ENCODE measurements around the gene PRCD.

PRCD gene

GRCh38 chr17:76498876-76499251 lies 41.0 kb upstream of the PRCD start:
- DNase-seq (ENCODE audit: extremely low read depth, insufficient read length) = peak; percentile 69
- H3K4me3 ChIP-seq (replicated peaks; ENCODE audit: low read depth, low read length) = peak overlapping the region; percentile 93
- no peak for TF ChIP-seq CTCF (IDR thresholded peaks at IDR 0.05; ENCODE audit: insufficient read depth, low read length, poor library complexity, severe bottlenecking)

GRCh38 chr17:76499267-76499667 lies 40.6 kb upstream of the PRCD start:
- no peak for TF ChIP-seq CTCF (IDR thresholded peaks at IDR 0.05; ENCODE audit: insufficient read depth, low read length, poor library complexity, severe bottlenecking)
- DNase-seq (ENCODE audit: extremely low read depth, insufficient read length) = no peak
- Histone ChIP-seq H3K36me3 (ENCODE audit: control insufficient read depth, insufficient read depth, low read length) (no peaks in the 10 kb centered on the region; the same call in 1 of the 2 replicates), H3K27me3 (replicated peaks; ENCODE audit: control insufficient read depth, insufficient read depth, low read length) (no peaks in the 10 kb centered on the region), H3K4me3 (replicated peaks; ENCODE audit: low read depth, low read length) (peak overlapping the region; percentile 93)

More at GRCh38 chr17:76498876-76499251, 41.0 kb upstream of the PRCD start:
- no peaks in the 10 kb centered on the region for H3K27me3 ChIP-seq (replicated peaks; ENCODE audit: control insufficient read depth, insufficient read depth, low read length)
- no peaks in the 10 kb centered on the region; the same call in 1 of the 2 replicates for H3K36me3 ChIP-seq (ENCODE audit: control insufficient read depth, insufficient read depth, low read length)

GRCh38 chr17:76500074-76500746 lies 39.6 kb upstream of the PRCD start:
- Histone ChIP-seq H3K27me3 (replicated peaks; ENCODE audit: control insufficient read depth, insufficient read depth, low read length) (no peaks in the 10 kb centered on the region), H3K36me3 (ENCODE audit: control insufficient read depth, insufficient read depth, low read length) (no peaks in the 10 kb centered on the region; the same call in 1 of the 2 replicates), H3K4me3 (replicated peaks; ENCODE audit: low read depth, low read length) (peak overlapping the region; percentile 93)
- TF ChIP-seq CTCF (IDR thresholded peaks at IDR 0.05; ENCODE audit: insufficient read depth, low read length, poor library complexity, severe bottlenecking) = no peak
- no peak for DNase-seq (ENCODE audit: extremely low read depth, insufficient read length)

- Histone ChIP-seq H3K27me3 (replicated peaks; ENCODE audit: control insufficient read depth, insufficient read depth, low read length) (no peaks in the 10 kb centered on the region), H3K36me3 (ENCODE audit: control insufficient read depth, insufficient read depth, low read length) (no peaks in the 10 kb centered on the region; the same call in 1 of the 2 replicates), H3K4me3 (replicated peaks; ENCODE audit: low read depth, low read length) (peak overlapping the region; percentile 93)
- TF ChIP-seq CTCF (IDR thresholded peaks at IDR 0.05; ENCODE audit: insufficient read depth, low read length, poor library complexity, severe bottlenecking) = no peak
- DNase-seq (ENCODE audit: extremely low read depth, insufficient read length) = no peak
Observed at GRCh38 chr17:76500747-76501017, 39.2 kb upstream of the PRCD start.

GRCh38 chr17:76501018-76501826 lies 38.6 kb upstream of the PRCD start, which contains the start of gene RHBDF2:
Gene RHBDF2, minus strand, starts transcription at chr17:76501423. Its CDS starts 19,899 bp downstream, at chr17:76481524.
- Histone ChIP-seq H3K27me3 (replicated peaks; ENCODE audit: control insufficient read depth, insufficient read depth, low read length) (no peaks in the 10 kb centered on the region), H3K36me3 (ENCODE audit: control insufficient read depth, insufficient read depth, low read length) (no peaks in the 10 kb centered on the region; the same call in 1 of the 2 replicates), H3K4me3 (replicated peaks; ENCODE audit: low read depth, low read length) (peak within 1 kb of the TSS; percentile 93)
- TF ChIP-seq CTCF (IDR thresholded peaks at IDR 0.05; ENCODE audit: insufficient read depth, low read length, poor library complexity, severe bottlenecking) = no peak
- DNase-seq (ENCODE audit: extremely low read depth, insufficient read length) = peak; percentile 92
